Measurements from ENCODE around the gene TAF11L2.

GRCh38 chr5:17497446-17497845 lies 585 bp upstream of the TAF11L2 start:
- TF ChIP-seq POLR2AphosphoS5 (IDR thresholded peaks at IDR 0.05; ENCODE audit: low read depth) (no peak), REST (IDR thresholded peaks at IDR 0.05; ENCODE audit: insufficient replicate concordance, low read depth) (no peak), GABPA (IDR thresholded peaks at IDR 0.05; ENCODE audit: low read depth) (no peak)
- TF ChIP-seq, protein P1, sequence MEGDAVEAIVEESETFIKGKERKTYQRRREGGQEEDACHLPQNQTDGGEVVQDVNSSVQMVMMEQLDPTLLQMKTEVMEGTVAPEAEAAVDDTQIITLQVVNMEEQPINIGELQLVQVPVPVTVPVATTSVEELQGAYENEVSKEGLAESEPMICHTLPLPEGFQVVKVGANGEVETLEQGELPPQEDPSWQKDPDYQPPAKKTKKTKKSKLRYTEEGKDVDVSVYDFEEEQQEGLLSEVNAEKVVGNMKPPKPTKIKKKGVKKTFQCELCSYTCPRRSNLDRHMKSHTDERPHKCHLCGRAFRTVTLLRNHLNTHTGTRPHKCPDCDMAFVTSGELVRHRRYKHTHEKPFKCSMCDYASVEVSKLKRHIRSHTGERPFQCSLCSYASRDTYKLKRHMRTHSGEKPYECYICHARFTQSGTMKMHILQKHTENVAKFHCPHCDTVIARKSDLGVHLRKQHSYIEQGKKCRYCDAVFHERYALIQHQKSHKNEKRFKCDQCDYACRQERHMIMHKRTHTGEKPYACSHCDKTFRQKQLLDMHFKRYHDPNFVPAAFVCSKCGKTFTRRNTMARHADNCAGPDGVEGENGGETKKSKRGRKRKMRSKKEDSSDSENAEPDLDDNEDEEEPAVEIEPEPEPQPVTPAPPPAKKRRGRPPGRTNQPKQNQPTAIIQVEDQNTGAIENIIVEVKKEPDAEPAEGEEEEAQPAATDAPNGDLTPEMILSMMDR (IDR thresholded peaks at IDR 0.05; ENCODE audit: insufficient read depth, low read length): no peak
